ENCODE results near the gene SLC24A4. TPM values are rescaled to one million over a fixed set of nuclear protein-coding genes. Genes with fewer than 3 reads are reported as not detected.

Gene SLC24A4
- total RNA-seq, 1 donor from 2014 or later, result not detected

DNA sequence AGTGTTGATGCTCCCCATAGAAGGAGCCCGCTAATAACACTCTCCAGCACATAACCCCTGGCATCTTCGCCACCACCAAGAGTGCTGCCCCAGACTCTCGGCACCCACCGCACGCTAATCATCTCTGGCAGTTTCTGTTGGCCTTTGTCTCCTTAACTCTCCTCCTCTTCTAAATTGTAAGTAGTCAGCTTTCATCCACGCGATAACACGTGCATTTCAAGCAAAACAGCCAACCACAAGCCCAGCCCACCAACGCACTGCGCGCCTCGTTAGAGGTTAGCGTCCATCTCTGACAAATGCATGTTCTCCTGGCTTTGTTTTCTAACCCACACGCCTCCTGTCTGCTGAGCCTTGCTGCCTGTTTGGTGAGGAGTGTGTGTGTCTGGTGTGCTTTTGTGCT is 129.5 kb downstream of the SLC24A4 start:
- Mint-ChIP-seq H3K27me3 (ENCODE audit: unreplicated experiment) (no peaks in the 10 kb centered on the region), H3K27ac (ENCODE audit: unreplicated experiment) (no peak overlapping the region), H3K4me3 (ENCODE audit: unreplicated experiment) (no peak overlapping the region), H3K4me1 (ENCODE audit: unreplicated experiment) (peaks cover 11% of the 10 kb centered on the region), H3K36me3 (ENCODE audit: unreplicated experiment) (no peaks in the 10 kb centered on the region), H3K9me3 (ENCODE audit: unreplicated experiment) (no peaks in the 10 kb centered on the region)
- no peak for DNase-seq (ENCODE audit: extremely low spot score, unreplicated experiment)
- no peak for TF ChIP-seq CTCF (IDR thresholded peaks at IDR 0.05)

DNA sequence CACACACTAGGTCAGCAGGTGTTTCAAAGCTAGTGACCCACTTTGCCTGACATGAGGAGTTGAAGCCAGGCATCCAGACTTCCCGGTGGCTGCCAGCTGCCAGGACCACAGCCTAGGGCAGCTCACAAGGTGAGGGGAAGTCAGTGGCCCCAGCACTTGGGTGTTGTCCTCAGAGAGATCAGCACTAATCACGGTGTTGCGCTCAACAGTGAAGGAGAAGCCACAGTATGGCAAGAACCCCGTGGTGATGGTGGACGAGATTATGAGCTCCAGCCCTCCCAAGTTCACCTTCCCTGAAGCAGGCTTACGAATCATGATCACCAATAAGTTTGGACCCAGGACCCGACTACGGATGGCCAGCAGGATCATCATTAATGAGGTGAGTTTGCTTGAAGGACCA is 130.7 kb downstream of the SLC24A4 start:
- Mint-ChIP-seq H3K27ac (ENCODE audit: unreplicated experiment) (no peak overlapping the region), H3K9me3 (ENCODE audit: unreplicated experiment) (no peaks in the 10 kb centered on the region), H3K4me1 (ENCODE audit: unreplicated experiment) (peaks cover 11% of the 10 kb centered on the region), H3K36me3 (ENCODE audit: unreplicated experiment) (no peaks in the 10 kb centered on the region), H3K27me3 (ENCODE audit: unreplicated experiment) (no peaks in the 10 kb centered on the region), H3K4me3 (ENCODE audit: unreplicated experiment) (no peak overlapping the region)
- no peak for DNase-seq (ENCODE audit: extremely low spot score, unreplicated experiment)
- TF ChIP-seq CTCF (IDR thresholded peaks at IDR 0.05), result no peak

GRCh38 chr14:92455231-92455630 is 132.3 kb downstream of the SLC24A4 start:
- Mint-ChIP-seq H3K36me3 (ENCODE audit: unreplicated experiment) (no peaks in the 10 kb centered on the region), H3K4me3 (ENCODE audit: unreplicated experiment) (no peak overlapping the region), H3K27me3 (ENCODE audit: unreplicated experiment) (no peaks in the 10 kb centered on the region), H3K9me3 (ENCODE audit: unreplicated experiment) (no peaks in the 10 kb centered on the region), H3K4me1 (ENCODE audit: unreplicated experiment) (peaks cover 22% of the 10 kb centered on the region), H3K27ac (ENCODE audit: unreplicated experiment) (no peak overlapping the region)
- DNase-seq (ENCODE audit: extremely low spot score, unreplicated experiment), result no peak
- no peak for TF ChIP-seq CTCF (IDR thresholded peaks at IDR 0.05)

GRCh38 chr14:92456215-92457015 is 133.4 kb downstream of the SLC24A4 start:
- DNase-seq (ENCODE audit: extremely low spot score, unreplicated experiment), result no peak
- peak; percentile 71 for TF ChIP-seq CTCF (IDR thresholded peaks at IDR 0.05)
- H3K4me1 Mint-ChIP-seq (ENCODE audit: unreplicated experiment), result peaks cover 20% of the 10 kb centered on the region
- H3K27me3 Mint-ChIP-seq (ENCODE audit: unreplicated experiment), result no peaks in the 10 kb centered on the region
- H3K36me3 Mint-ChIP-seq (ENCODE audit: unreplicated experiment), result no peaks in the 10 kb centered on the region
- no peak overlapping the region for H3K27ac Mint-ChIP-seq (ENCODE audit: unreplicated experiment)
- no peaks in the 10 kb centered on the region for H3K9me3 Mint-ChIP-seq (ENCODE audit: unreplicated experiment)
- no peak overlapping the region for H3K4me3 Mint-ChIP-seq (ENCODE audit: unreplicated experiment)

DNA sequence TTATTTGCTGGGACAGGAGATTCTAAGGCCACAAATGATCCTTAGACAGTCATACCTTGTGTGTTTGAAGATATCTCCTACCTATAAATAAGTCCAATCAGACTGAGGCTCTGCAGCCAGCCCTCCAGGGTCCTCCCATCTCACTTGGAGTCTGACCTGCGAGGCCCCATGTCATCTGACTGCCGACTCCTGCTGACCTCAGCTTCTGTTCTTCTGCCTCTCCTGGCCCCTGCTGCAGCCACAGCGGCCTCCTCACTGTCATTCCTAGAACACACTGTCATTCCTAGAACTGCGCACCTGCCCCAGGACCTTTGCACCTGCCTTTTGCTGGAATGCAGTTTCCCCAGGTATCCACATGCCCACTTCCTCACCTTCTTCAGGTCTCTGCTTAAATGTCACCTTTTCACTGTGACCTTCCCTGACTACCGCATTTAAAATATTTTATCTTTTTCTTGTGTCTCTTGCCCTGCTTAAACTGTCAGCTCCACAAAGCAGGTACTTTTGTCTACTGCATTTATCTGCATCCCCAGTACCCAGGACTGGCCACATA is 134.1 kb downstream of the SLC24A4 start:
- no peaks in the 10 kb centered on the region for H3K9me3 Mint-ChIP-seq (ENCODE audit: unreplicated experiment)

More for the DNA sequence above, 134.1 kb downstream of the SLC24A4 start:
- Mint-ChIP-seq H3K4me1 (ENCODE audit: unreplicated experiment) (peaks cover 17% of the 10 kb centered on the region), H3K27me3 (ENCODE audit: unreplicated experiment) (no peaks in the 10 kb centered on the region), H3K4me3 (ENCODE audit: unreplicated experiment) (no peak overlapping the region), H3K36me3 (ENCODE audit: unreplicated experiment) (no peaks in the 10 kb centered on the region), H3K27ac (ENCODE audit: unreplicated experiment) (no peak overlapping the region)
- peak; percentile 5 for TF ChIP-seq CTCF (IDR thresholded peaks at IDR 0.05)
- DNase-seq (ENCODE audit: extremely low spot score, unreplicated experiment), result no peak
